ENCODE measurements around the gene DRAXIN. TPM values are rescaled to one million over a fixed set of nuclear protein-coding genes. Genes with fewer than 3 reads are reported as not detected.

DRAXIN gene
- total RNA-seq, 1 donor from 2014 or later, result 1.7 TPM

- DNase-seq (ENCODE audit: low read depth) (no peak), FAIRE-seq (no peak)
- Histone ChIP-seq H3K4me3 (ENCODE audit: insufficient read depth, low read depth, low read length) (no peak overlapping the region), H3K79me2 (ENCODE audit: insufficient read depth, low read length) (no peaks in the 10 kb centered on the region), H3K27ac (ENCODE audit: low read depth, low read length) (no peak overlapping the region), H3K36me3 (ENCODE audit: insufficient read depth, low read length) (no peaks in the 10 kb centered on the region), H3K27me3 (ENCODE audit: insufficient read depth, low read length) (no peaks in the 10 kb centered on the region), H3K9ac (ENCODE audit: low read length) (no peak overlapping the region), H2AFZ (ENCODE audit: low read depth, low read length) (no peak overlapping the region), H3K4me1 (ENCODE audit: insufficient read depth, low read length) (peaks cover 11% of the 10 kb centered on the region), H3K9me3 (ENCODE audit: insufficient read depth, low read depth, low read length) (no peaks in the 10 kb centered on the region), H4K20me1 (ENCODE audit: insufficient read depth, low read length) (peaks cover 1% of the 10 kb centered on the region), H3K4me2 (ENCODE audit: low read length) (peak overlapping the region; percentile 17)
- Mint-ChIP-seq H3K4me3 (ENCODE audit: unreplicated experiment) (peak overlapping the region; percentile 89), H3K27ac (ENCODE audit: unreplicated experiment) (no peak overlapping the region), H3K27me3 (ENCODE audit: low read depth, unreplicated experiment) (peaks cover 14% of the 10 kb centered on the region), H3K4me1 (ENCODE audit: low read depth, unreplicated experiment) (peaks cover 2% of the 10 kb centered on the region), H3K9me3 (ENCODE audit: unreplicated experiment) (no peaks in the 10 kb centered on the region), H3K36me3 (ENCODE audit: low read depth, unreplicated experiment) (peaks cover 1% of the 10 kb centered on the region)
- TF ChIP-seq CTCF (IDR thresholded peaks at IDR 0.05; ENCODE audit: insufficient read depth, low read depth, low read length) (no peak), EZH2 (IDR thresholded peaks at IDR 0.05; ENCODE audit: insufficient read depth, low read length) (no peak)
These were observed 9.2 kb upstream of the DRAXIN start for GRCh38 chr1:11682287-11682771.

DNA sequence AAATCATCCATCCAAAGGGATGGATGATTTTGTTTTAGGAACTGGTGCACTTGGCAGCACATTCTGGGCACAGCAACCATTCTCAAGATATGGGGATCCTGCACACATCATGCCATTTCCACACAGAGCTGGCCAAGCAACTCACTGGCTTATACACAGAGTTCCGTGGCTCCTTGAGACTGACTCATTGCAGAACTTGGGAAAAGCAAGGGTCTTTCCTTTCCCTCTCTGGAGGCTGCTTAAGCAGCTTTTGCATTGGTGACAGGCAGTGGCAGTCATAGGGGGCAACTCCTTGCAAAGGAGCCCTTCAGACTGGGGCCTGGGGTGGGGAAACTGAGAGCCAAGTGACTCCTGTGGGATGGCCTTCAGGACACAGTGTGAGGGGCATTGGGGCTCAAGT is 8.7 kb upstream of the DRAXIN start:
- peak overlapping the region; percentile 17 for H3K4me2 ChIP-seq (ENCODE audit: low read length)
- H3K36me3 ChIP-seq (ENCODE audit: insufficient read depth, low read length), result no peaks in the 10 kb centered on the region
- no peak overlapping the region for H2AFZ ChIP-seq (ENCODE audit: low read depth, low read length)
- Mint-ChIP-seq H3K27ac (ENCODE audit: unreplicated experiment) (no peak overlapping the region), H3K9me3 (ENCODE audit: unreplicated experiment) (no peaks in the 10 kb centered on the region), H3K27me3 (ENCODE audit: low read depth, unreplicated experiment) (peaks cover 17% of the 10 kb centered on the region), H3K36me3 (ENCODE audit: low read depth, unreplicated experiment) (peaks cover 1% of the 10 kb centered on the region), H3K4me1 (ENCODE audit: low read depth, unreplicated experiment) (peaks cover 2% of the 10 kb centered on the region), H3K4me3 (ENCODE audit: unreplicated experiment) (no peak overlapping the region)
- TF ChIP-seq CTCF (IDR thresholded peaks at IDR 0.05; ENCODE audit: insufficient read depth, low read depth, low read length) (no peak), EZH2 (IDR thresholded peaks at IDR 0.05; ENCODE audit: insufficient read depth, low read length) (no peak)
- H3K9ac ChIP-seq (ENCODE audit: low read length), result no peak overlapping the region
- peaks cover 11% of the 10 kb centered on the region for H3K4me1 ChIP-seq (ENCODE audit: insufficient read depth, low read length)
- H4K20me1 ChIP-seq (ENCODE audit: insufficient read depth, low read length), result no peaks in the 10 kb centered on the region
- H3K27ac ChIP-seq (ENCODE audit: low read depth, low read length), result no peak overlapping the region
- no peaks in the 10 kb centered on the region for H3K79me2 ChIP-seq (ENCODE audit: insufficient read depth, low read length)
- FAIRE-seq (no peak), DNase-seq (ENCODE audit: low read depth) (no peak)
- H3K9me3 ChIP-seq (ENCODE audit: insufficient read depth, low read depth, low read length), result no peaks in the 10 kb centered on the region
- no peaks in the 10 kb centered on the region for H3K27me3 ChIP-seq (ENCODE audit: insufficient read depth, low read length)
- no peak overlapping the region for H3K4me3 ChIP-seq (ENCODE audit: insufficient read depth, low read depth, low read length)

GRCh38 chr1:11684070-11684469 is 7.4 kb upstream of the DRAXIN start:
- Histone ChIP-seq H3K9me3 (ENCODE audit: insufficient read depth, low read depth, low read length) (no peaks in the 10 kb centered on the region), H4K20me1 (ENCODE audit: insufficient read depth, low read length) (no peaks in the 10 kb centered on the region), H3K4me1 (ENCODE audit: insufficient read depth, low read length) (peaks cover 11% of the 10 kb centered on the region), H2AFZ (ENCODE audit: low read depth, low read length) (no peak overlapping the region), H3K9ac (ENCODE audit: low read length) (no peak overlapping the region), H3K79me2 (ENCODE audit: insufficient read depth, low read length) (no peaks in the 10 kb centered on the region), H3K27me3 (ENCODE audit: insufficient read depth, low read length) (no peaks in the 10 kb centered on the region), H3K4me3 (ENCODE audit: insufficient read depth, low read depth, low read length) (no peak overlapping the region), H3K27ac (ENCODE audit: low read depth, low read length) (no peak overlapping the region), H3K36me3 (ENCODE audit: insufficient read depth, low read length) (no peaks in the 10 kb centered on the region), H3K4me2 (ENCODE audit: low read length) (no peak overlapping the region)
- H3K4me1 Mint-ChIP-seq (ENCODE audit: low read depth, unreplicated experiment), result peaks cover 2% of the 10 kb centered on the region
- TF ChIP-seq EZH2 (IDR thresholded peaks at IDR 0.05; ENCODE audit: insufficient read depth, low read length), result no peak
- no peak for TF ChIP-seq CTCF (IDR thresholded peaks at IDR 0.05; ENCODE audit: insufficient read depth, low read depth, low read length)
- peaks cover 20% of the 10 kb centered on the region for H3K27me3 Mint-ChIP-seq (ENCODE audit: low read depth, unreplicated experiment)
- no peak overlapping the region for H3K4me3 Mint-ChIP-seq (ENCODE audit: unreplicated experiment)
- DNase-seq (ENCODE audit: low read depth) (no peak), FAIRE-seq (no peak)
- no peaks in the 10 kb centered on the region for H3K36me3 Mint-ChIP-seq (ENCODE audit: low read depth, unreplicated experiment)
- H3K27ac Mint-ChIP-seq (ENCODE audit: unreplicated experiment), result no peak overlapping the region
- no peaks in the 10 kb centered on the region for H3K9me3 Mint-ChIP-seq (ENCODE audit: unreplicated experiment)
